HEK293T (cell line): ENCODE results near the gene NPTXR.

Source experiments
- ARNT ChIP-seq: fragments of 450-650 bp; IDR thresholded peaks from 2 replicates; pipeline ENCODE4 v1.6.1; 2017; ENCODE audit warnings: mild to moderate bottlenecking
- BHLHE40 ChIP-seq: fragments of 450-650 bp; IDR thresholded peaks from 2 replicates; pipeline ENCODE4 v1.6.1; 2016; ENCODE audit warnings: mild to moderate bottlenecking, moderate library complexity, borderline replicate concordance
- ELF4 ChIP-seq: fragments of 450-650 bp; IDR thresholded peaks from 2 replicates; pipeline ENCODE4 v1.6.1; 2017; ENCODE audit warnings: antibody characterized with exemption
- FOXA1 ChIP-seq: fragments of 450-650 bp; IDR thresholded peaks from 2 replicates; pipeline ENCODE4 v1.6.1; 2016; ENCODE audit warnings: mild to moderate bottlenecking
- FOXK2 ChIP-seq: fragments of 450-650 bp; IDR thresholded peaks from 2 replicates; pipeline ENCODE4 v1.6.1; 2016; ENCODE audit warnings: mild to moderate bottlenecking
- FOXM1 ChIP-seq: fragments of 450-650 bp; IDR thresholded peaks from 2 replicates; pipeline ENCODE4 v1.6.1; 2017; ENCODE audit warnings: mild to moderate bottlenecking, borderline replicate concordance
- HDGF ChIP-seq: fragments of 450-650 bp; IDR thresholded peaks from 2 replicates; pipeline ENCODE4 v1.6.1; 2017; ENCODE audit warnings: antibody characterized with exemption, borderline replicate concordance
- L3MBTL2 ChIP-seq: fragments of 450-650 bp; conservative IDR thresholded peaks from 2 replicates; pipeline ENCODE4 v1.6.1; 2016; ENCODE audit warnings: mild to moderate bottlenecking
- NFRKB ChIP-seq: fragments of 450-650 bp; IDR thresholded peaks from 2 replicates; pipeline ENCODE4 v1.6.1; 2016; ENCODE audit warnings: mild to moderate bottlenecking, moderate library complexity
- PKNOX1 ChIP-seq: fragments of 450-650 bp; IDR thresholded peaks from 2 replicates; pipeline ENCODE4 v1.6.1; 2016
- SP1 ChIP-seq: fragments of 450-650 bp; IDR thresholded peaks from 2 replicates; pipeline ENCODE4 v1.6.1; 2017
- SUZ12 ChIP-seq: fragments of 450-650 bp; IDR thresholded peaks from 2 replicates; pipeline ENCODE4 v1.6.1; 2016; ENCODE audit warnings: mild to moderate bottlenecking
- TARDBP ChIP-seq: fragments of 450-650 bp; IDR thresholded peaks from 2 replicates; pipeline ENCODE4 v1.6.1; 2016
- ZNF384 ChIP-seq: fragments of 450-650 bp; IDR thresholded peaks from 2 replicates; pipeline ENCODE4 v1.6.1; 2016

GRCh38 chr22:38795569-38795968 is 48.3 kb downstream of the NPTXR start:
- TF ChIP-seq FOXK2 (no peak), SUZ12 (no peak), TARDBP (no peak), L3MBTL2 (no peak), FOXM1 (no peak), NFRKB (no peak), SP1 (no peak), FOXA1 (no peak), ELF4 (no peak), ARNT (no peak), BHLHE40 (no peak), PKNOX1 (no peak), HDGF (no peak), ZNF384 (no peak)
